ENCODE measurements around the gene KCNAB2.

The KCNAB2 gene

DNA sequence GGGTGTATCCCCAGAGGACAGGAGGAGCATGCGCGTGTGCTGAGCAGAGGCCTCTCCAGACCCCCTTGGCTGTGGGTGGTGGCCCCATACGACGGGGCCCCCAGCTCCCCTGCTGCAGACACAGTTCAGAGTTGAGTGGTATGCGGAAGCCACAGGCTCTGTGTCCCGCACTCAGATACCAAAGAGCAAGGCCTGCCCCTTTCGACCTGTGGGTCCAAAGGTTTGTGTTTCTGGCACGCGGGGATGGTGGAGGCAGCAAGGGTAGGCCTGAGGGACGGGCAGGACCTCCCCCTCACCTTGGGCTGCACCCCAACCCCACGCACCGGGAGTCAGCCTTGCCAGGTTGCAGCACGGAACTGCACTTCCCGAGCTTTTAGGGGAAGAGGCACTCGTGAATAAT is at the start of gene KCNAB2:
TSS of gene KCNAB2 (plus strand) at position 328 of the 400 bp plus-strand sequence. CDS start 5,649 bp downstream, outside the sequence.
- H3K27ac ChIP-seq (ENCODE audit: low read depth, low read length, poor library complexity, severe bottlenecking): no peak within 1 kb of the TSS

GRCh38 chr1:5996641-5997270 is 48.9 kb upstream of the KCNAB2 start:
- H2AFZ ChIP-seq (ENCODE audit: low read length): no peak overlapping the region
- H3K36me3 ChIP-seq (ENCODE audit: insufficient read depth, low read length): no peaks in the 10 kb centered on the region
- H3K9me3 ChIP-seq (ENCODE audit: low read length): no peaks in the 10 kb centered on the region
- H3K27me3 ChIP-seq (ENCODE audit: insufficient read depth, low read length): no peaks in the 10 kb centered on the region
- no peaks in the 10 kb centered on the region for H3F3A ChIP-seq (ENCODE audit: insufficient read depth, low read length)
- no peaks in the 10 kb centered on the region for H3K79me2 ChIP-seq (ENCODE audit: insufficient read depth, low read length)
- no peak overlapping the region for H3K4me3 ChIP-seq (ENCODE audit: low read depth, low read length, poor library complexity, severe bottlenecking)
- H3K27ac ChIP-seq (ENCODE audit: low read depth, low read length, poor library complexity, severe bottlenecking): no peak overlapping the region
- no peak for TF ChIP-seq CTCF (IDR thresholded peaks at IDR 0.05; ENCODE audit: low read length)
- TF ChIP-seq EZH2 (IDR thresholded peaks at IDR 0.05; ENCODE audit: borderline replicate concordance, low read length): no peak
- no peak overlapping the region for H3K4me2 ChIP-seq (ENCODE audit: low read length)
- no peaks in the 10 kb centered on the region for H4K20me1 ChIP-seq (ENCODE audit: insufficient read depth, low read length)
- H3K4me1 ChIP-seq (ENCODE audit: insufficient read depth, low read length, severe bottlenecking): peaks cover 17% of the 10 kb centered on the region
- no peak overlapping the region for H3K9ac ChIP-seq (ENCODE audit: low read length)
- H3K9me2 ChIP-seq (ENCODE audit: low read depth, low read length): no peaks in the 10 kb centered on the region

More for the DNA sequence above, at the start of gene KCNAB2:
- Histone ChIP-seq H3K4me2 (ENCODE audit: low read length) (no peak within 1 kb of the TSS), H3K9ac (ENCODE audit: low read length) (no peak within 1 kb of the TSS), H3K4me1 (ENCODE audit: insufficient read depth, low read length, severe bottlenecking) (no peaks in the 10 kb centered on the region), H4K20me1 (ENCODE audit: insufficient read depth, low read length) (no peaks in the 10 kb centered on the region), H3K9me2 (ENCODE audit: low read depth, low read length) (no peaks in the 10 kb centered on the region), H3F3A (ENCODE audit: insufficient read depth, low read length) (no peaks in the 10 kb centered on the region), H3K27me3 (ENCODE audit: insufficient read depth, low read length) (no peaks in the 10 kb centered on the region), H2AFZ (ENCODE audit: low read length) (no peak within 1 kb of the TSS), H3K36me3 (ENCODE audit: insufficient read depth, low read length) (peaks cover 42% of the 10 kb centered on the region; the same call in 1 of the 2 replicates), H3K4me3 (ENCODE audit: low read depth, low read length, poor library complexity, severe bottlenecking) (no peak within 1 kb of the TSS), H3K79me2 (ENCODE audit: insufficient read depth, low read length) (no peaks in the 10 kb centered on the region), H3K9me3 (ENCODE audit: low read length) (no peaks in the 10 kb centered on the region)
- TF ChIP-seq CTCF (IDR thresholded peaks at IDR 0.05; ENCODE audit: low read length): no peak
- TF ChIP-seq EZH2 (IDR thresholded peaks at IDR 0.05; ENCODE audit: borderline replicate concordance, low read length): no peak

DNA sequence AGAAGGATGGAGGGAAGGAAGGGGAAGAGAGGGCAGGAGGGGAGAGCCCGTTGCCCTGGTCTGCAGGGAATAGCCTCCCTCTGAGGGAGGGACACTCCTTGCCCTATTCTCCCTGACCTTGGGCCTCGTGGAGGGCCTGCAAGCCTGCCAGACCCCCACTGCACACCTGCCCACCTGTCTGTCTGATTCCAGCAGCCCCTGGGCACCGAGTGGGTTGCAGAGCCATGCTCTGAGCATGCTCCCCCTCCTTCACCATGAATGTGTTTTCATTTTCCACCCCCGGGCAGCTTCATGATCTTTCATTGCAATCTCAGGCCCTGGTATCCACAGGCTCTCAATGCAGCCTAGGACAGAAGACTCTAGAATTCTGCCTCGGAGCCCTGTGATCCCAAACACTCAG is 48.4 kb upstream of the KCNAB2 start:
- no peak overlapping the region for H3K4me2 ChIP-seq (ENCODE audit: low read length)
- H3K4me3 ChIP-seq (ENCODE audit: low read depth, low read length, poor library complexity, severe bottlenecking): no peak overlapping the region
- H3K27ac ChIP-seq (ENCODE audit: low read depth, low read length, poor library complexity, severe bottlenecking): no peak overlapping the region
- peaks cover 23% of the 10 kb centered on the region for H3K4me1 ChIP-seq (ENCODE audit: insufficient read depth, low read length, severe bottlenecking)
- H3F3A ChIP-seq (ENCODE audit: insufficient read depth, low read length): no peaks in the 10 kb centered on the region
- H3K27me3 ChIP-seq (ENCODE audit: insufficient read depth, low read length): no peaks in the 10 kb centered on the region
- H3K36me3 ChIP-seq (ENCODE audit: insufficient read depth, low read length): no peaks in the 10 kb centered on the region
- no peaks in the 10 kb centered on the region for H3K79me2 ChIP-seq (ENCODE audit: insufficient read depth, low read length)
- no peaks in the 10 kb centered on the region for H4K20me1 ChIP-seq (ENCODE audit: insufficient read depth, low read length)
- H3K9me2 ChIP-seq (ENCODE audit: low read depth, low read length): no peaks in the 10 kb centered on the region
- no peak for TF ChIP-seq EZH2 (IDR thresholded peaks at IDR 0.05; ENCODE audit: borderline replicate concordance, low read length)
- TF ChIP-seq CTCF (IDR thresholded peaks at IDR 0.05; ENCODE audit: low read length): no peak
- no peaks in the 10 kb centered on the region for H3K9me3 ChIP-seq (ENCODE audit: low read length)
- no peak overlapping the region for H2AFZ ChIP-seq (ENCODE audit: low read length)
- no peak overlapping the region for H3K9ac ChIP-seq (ENCODE audit: low read length)
